Endothelial cell of umbilical vein (primary cell): Measurements from ENCODE around the gene MYDGF. TPM values are rescaled to one million over a fixed set of nuclear protein-coding genes. Genes with fewer than 3 reads are reported as not detected.

ENCODE experiments used
- BruUV-seq: library from RNA; stranded (reverse); fragments of 400-500 nt; replicated peaks from 2 replicates; lab custom pipeline; 2021; lab: Mats Ljungman, UMichigan
- CTCF ChIA-PET: fragments of 300-600, 350-600 bp; sonication (Branson Sonifier 250); formaldehyde crosslinking; loops from one replicate; lab custom pipeline; 2021; ENCODE audit warnings: antibody characterized with exemption, inconsistent platforms; lab: Charles Lee
- POLR2A ChIA-PET: fragments of 300-600, 350-600 bp; sonication (Branson Sonifier 250); formaldehyde crosslinking; loops from one replicate; lab custom pipeline; 2021; ENCODE audit warnings: antibody characterized with exemption, inconsistent platforms; lab: Charles Lee
- DNase-seq: peaks from one replicate; pipeline ENCODE4 v3.0.0-alpha.2; 2011; ENCODE audit warnings: low read depth, low spot score
- FAIRE-seq: peaks from 2 replicates; lab custom pipeline; 2011; peaks lifted over from hg19 to GRCh38; lab: Jason Lieb, UNC
- H2AFZ ChIP-seq: 2 replicates; pipeline ENCODE4 v1.6.0; 2012; ENCODE audit warnings: low read depth, low read length, control low read depth, inconsistent platforms
- H3K27ac ChIP-seq: 2 replicates; pipeline ENCODE4 v1.5.1; 2011; ENCODE audit warnings: low read depth, mild to moderate bottlenecking, control low read depth, low read length, moderate library complexity; ENCODE audit not compliant: insufficient read depth
- H3K27me3 ChIP-seq, 2 experiments: 2 replicates each; pipeline versions ENCODE4 v1.6.0 to v1.6.1; 2011; ENCODE audit warnings: low read length in 2 of 2, mixed read lengths in 1 of 2; ENCODE audit not compliant: control insufficient read depth in 2 of 2, insufficient read depth in 2 of 2
- H3K36me3 ChIP-seq, 2 experiments: 2 replicates in 1 of 2; 3 replicates in 1 of 2; pipeline ENCODE4 v1.5.1; 2011; ENCODE audit warnings: low read length in 2 of 2, mild to moderate bottlenecking in 1 of 2, moderate library complexity in 1 of 2; ENCODE audit not compliant: control insufficient read depth in 2 of 2, insufficient read depth in 2 of 2; ENCODE audit errors: extremely low read depth in 1 of 2
- H3K4me1 ChIP-seq: 3 replicates; pipeline ENCODE4 v1.5.1; 2011; ENCODE audit warnings: mild to moderate bottlenecking, low read length; ENCODE audit not compliant: control insufficient read depth, insufficient read depth; ENCODE audit errors: extremely low read depth
- H3K4me2 ChIP-seq: 2 replicates; pipeline ENCODE4 v1.6.1; 2011; ENCODE audit warnings: low read length, control low read depth, mixed read lengths; ENCODE audit not compliant: insufficient read depth
- H3K4me3 ChIP-seq, 3 experiments: fragments of 200-600 bp in 1 of 3; sonication (generic), shearing (Covaris generic) in 1 of 3; replicated peaks in 1 of 3; 2 replicates each; pipeline ENCODE4 v1.5.1; 2011 to 2016; ENCODE audit warnings: control low read depth in 3 of 3, low read length in 3 of 3, mild to moderate bottlenecking in 2 of 3, inconsistent platforms in 1 of 3, low read depth in 1 of 3, moderate library complexity in 1 of 3; ENCODE audit not compliant: insufficient read depth in 1 of 3
- H3K79me2 ChIP-seq: 2 replicates; pipeline ENCODE4 v1.6.0; 2012; ENCODE audit warnings: low read length, inconsistent platforms; ENCODE audit not compliant: control insufficient read depth, insufficient read depth
- H3K9ac ChIP-seq: replicated peaks from 2 replicates; pipeline ENCODE3; 2011; ENCODE audit warnings: low read length, control low read depth; ENCODE audit not compliant: insufficient read depth; ENCODE audit errors: extremely low read depth
- H3K9me1 ChIP-seq: replicated peaks from 3 replicates; pipeline ENCODE4 v1.6.0; 2011; ENCODE audit warnings: mild to moderate bottlenecking, low read length; ENCODE audit not compliant: control insufficient read depth, insufficient read depth; ENCODE audit errors: extremely low read depth
- H3K9me3 ChIP-seq: replicated peaks from 2 replicates; pipeline ENCODE4 v1.5.1; 2012; ENCODE audit warnings: low read length, inconsistent platforms; ENCODE audit not compliant: control insufficient read depth, insufficient read depth
- H4K20me1 ChIP-seq: replicated peaks from 2 replicates; pipeline ENCODE3; 2011; ENCODE audit warnings: mild to moderate bottlenecking, low read length; ENCODE audit not compliant: control insufficient read depth, insufficient read depth; ENCODE audit errors: extremely low read depth
- EZH2 ChIP-seq: IDR thresholded peaks from 2 replicates; pipeline ENCODE4 v1.6.1; 2012; ENCODE audit warnings: borderline replicate concordance, low read depth, mild to moderate bottlenecking, moderate library complexity, low read length, inconsistent platforms; ENCODE audit not compliant: severe bottlenecking
- FOS ChIP-seq: IDR thresholded peaks from 2 replicates; pipeline ENCODE4 v1.6.1; 2011; ENCODE audit warnings: mild to moderate bottlenecking, low read length, moderate library complexity, borderline replicate concordance; ENCODE audit not compliant: insufficient read depth
- GATA2 ChIP-seq: IDR thresholded peaks from 2 replicates; pipeline ENCODE4 v1.7.0; 2011; ENCODE audit warnings: low read depth, mild to moderate bottlenecking, moderate library complexity, mixed read lengths, low read length; ENCODE audit not compliant: insufficient read length, insufficient read depth
- MAX ChIP-seq: IDR thresholded peaks from 2 replicates; pipeline ENCODE4 v1.6.1; 2011; ENCODE audit not compliant: insufficient read depth, insufficient read length
- MYC ChIP-seq: IDR thresholded peaks from one replicate; pipeline ENCODE4 v1.6.1; 2011; ENCODE audit warnings: mild to moderate bottlenecking, low read depth, low read length
- POLR2A ChIP-seq: IDR thresholded peaks from 2 replicates; pipeline ENCODE4 v1.6.1; 2012; ENCODE audit warnings: low read depth, mild to moderate bottlenecking, control low read depth, low read length
- dilution Hi-C: fragments of 300-500 bp; cut with MboI; formaldehyde crosslinking; loops from one replicate; pipeline ENCODE4 v1.15.0; 2019; ENCODE audit warnings: low sequenced_read_pairs; ENCODE audit not compliant: extremely low pct_ligation_motif_present
- intact Hi-C: fragments of 100-400 bp; cut with micrococcal nuclease; formaldehyde crosslinking; loops from one replicate; pipeline ENCODE4 v1.10.0; 2022
- polyA plus RNA-seq, 4 experiments: library from polyadenylated mRNA; depleted of rRNA in 3 of 4; stranded (reverse) in 3 of 4; unstranded in 1 of 4; fragments of >200 nt; gene quantifications; 2 replicates each; pipeline versions ENCODE4 v1.2.1 to v1.2.3, GENCODE V29; 2011 to 2012; ENCODE audit warnings: missing spikeins in 1 of 4
- total RNA-seq: library from RNA; stranded (reverse); gene quantifications from 2 replicates; pipeline ENCODE4 v1.2.3, GENCODE V29; 2021
- TF ChIP-seq, protein P1 (sequence below), 2 donors: IDR thresholded peaks; 1 replicate in 1 of 2; 2 replicates in 1 of 2; pipeline ENCODE4 v1.5.1; 2011; ENCODE audit warnings: low read length in 2 of 2, mild to moderate bottlenecking in 2 of 2, moderate library complexity in 2 of 2, control low read depth in 1 of 2, inconsistent platforms in 1 of 2, low read depth in 1 of 2; ENCODE audit not compliant: insufficient read depth in 1 of 2; ENCODE audit errors: extremely low read depth in 1 of 2

The MYDGF gene
- total and polyA plus RNA-seq, 2 donors (not counting 3 experiments of a cell fraction or from before 2014, with no cell fraction given), result 191 to 337 TPM

DNA sequence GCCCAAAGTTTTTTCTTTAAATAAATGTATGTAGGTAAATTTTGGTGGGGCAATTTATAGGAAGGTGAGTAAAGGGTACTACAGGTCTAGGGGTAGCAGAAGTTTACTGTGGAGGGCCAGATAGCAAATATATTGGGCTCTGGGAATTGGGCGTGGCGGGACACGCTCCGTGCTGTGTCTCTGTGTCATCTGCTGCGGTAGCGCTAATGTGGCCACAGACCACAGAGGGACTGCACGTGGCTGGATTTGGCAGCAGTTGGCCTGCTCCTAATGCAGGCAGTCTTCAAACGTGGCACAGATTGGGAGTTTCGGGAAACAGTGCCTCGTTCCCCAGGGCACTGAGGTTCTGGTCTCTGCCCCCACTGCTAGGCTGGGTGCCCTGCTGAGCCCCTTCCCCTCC, 16.6 kb upstream of the MYDGF start:
- ChIA-PET POLR2A (no interaction called here), CTCF (no interaction called here)
- Histone ChIP-seq H3K9ac (no peak overlapping the region), H3K36me3 (peaks cover 14 to 48% of the 10 kb centered on the region in 2 experiments), H3K9me3 (no peaks in the 10 kb centered on the region), H3K4me1 (no peaks in the 10 kb centered on the region), H4K20me1 (no peaks in the 10 kb centered on the region), H3K4me3 (no peak overlapping the region), H2AFZ (no peak overlapping the region), H3K4me2 (no peak overlapping the region), H3K9me1 (no peaks in the 10 kb centered on the region), H3K27me3 (no peaks in the 10 kb centered on the region), H3K27ac (no peak overlapping the region), H3K79me2 (no peaks in the 10 kb centered on the region)
- dilution Hi-C loops (no loop called here), intact Hi-C loops (no loop called here)
- no TSS peak for BruUV-seq
- no peak for DNase-seq
- no peak for FAIRE-seq
- TF ChIP-seq MYC (no peak), POLR2A (no peak), FOS (no peak), GATA2 (no peak), MAX (no peak), EZH2 (no peak)
- TF ChIP-seq, protein P1, sequence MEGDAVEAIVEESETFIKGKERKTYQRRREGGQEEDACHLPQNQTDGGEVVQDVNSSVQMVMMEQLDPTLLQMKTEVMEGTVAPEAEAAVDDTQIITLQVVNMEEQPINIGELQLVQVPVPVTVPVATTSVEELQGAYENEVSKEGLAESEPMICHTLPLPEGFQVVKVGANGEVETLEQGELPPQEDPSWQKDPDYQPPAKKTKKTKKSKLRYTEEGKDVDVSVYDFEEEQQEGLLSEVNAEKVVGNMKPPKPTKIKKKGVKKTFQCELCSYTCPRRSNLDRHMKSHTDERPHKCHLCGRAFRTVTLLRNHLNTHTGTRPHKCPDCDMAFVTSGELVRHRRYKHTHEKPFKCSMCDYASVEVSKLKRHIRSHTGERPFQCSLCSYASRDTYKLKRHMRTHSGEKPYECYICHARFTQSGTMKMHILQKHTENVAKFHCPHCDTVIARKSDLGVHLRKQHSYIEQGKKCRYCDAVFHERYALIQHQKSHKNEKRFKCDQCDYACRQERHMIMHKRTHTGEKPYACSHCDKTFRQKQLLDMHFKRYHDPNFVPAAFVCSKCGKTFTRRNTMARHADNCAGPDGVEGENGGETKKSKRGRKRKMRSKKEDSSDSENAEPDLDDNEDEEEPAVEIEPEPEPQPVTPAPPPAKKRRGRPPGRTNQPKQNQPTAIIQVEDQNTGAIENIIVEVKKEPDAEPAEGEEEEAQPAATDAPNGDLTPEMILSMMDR (IDR thresholded peaks at IDR 0.05; ENCODE audit: extremely low read depth in 1 of 2, insufficient read depth in 1 of 2, low read depth in 1 of 2, low read length in 2 of 2), result no peak
